Thymus (tissue), 14 donors: ENCODE data around the gene SRSF6. TPM values are rescaled to one million over a fixed set of nuclear protein-coding genes. Genes with fewer than 3 reads are reported as not detected.
A peak's percentile ranks its signal among the peaks of the same experiment; 100 is the strongest.
"Not testable (repeated sequence)": the region's sequence is repeated elsewhere in the genome, so short reads cannot be mapped to it uniquely, and the experiment has no call there.

ENCODE experiments used
- DNase-seq, 9 donors: peaks; one replicate each; pipeline ENCODE4 v3.0.0-alpha.2; 2013; ENCODE audit warnings: low spot score in 9 of 9, low read depth in 6 of 9, missing footprints in 1 of 9
- H3K27ac ChIP-seq, 2 donors: one replicate each; pipeline ENCODE4 v1.5.1; 2013; ENCODE audit warnings: control low read depth in 1 of 2, low read depth in 1 of 2, low read length in 1 of 2, mild to moderate bottlenecking in 1 of 2, moderate library complexity in 1 of 2
- H3K27me3 ChIP-seq, 2 donors: one replicate each; pipeline ENCODE4 v1.5.1; 2013; ENCODE audit warnings: low read length in 1 of 2; ENCODE audit not compliant: control insufficient read depth in 2 of 2, insufficient read depth in 1 of 2
- H3K36me3 ChIP-seq, 2 donors: one replicate each; pipeline ENCODE4 v1.5.1; 2013; ENCODE audit warnings: low read length in 1 of 2, mild to moderate bottlenecking in 1 of 2, moderate library complexity in 1 of 2; ENCODE audit not compliant: control insufficient read depth in 2 of 2, insufficient read depth in 2 of 2
- H3K4me1 ChIP-seq, 2 donors: one replicate each; pipeline ENCODE4 v1.5.1; 2013; ENCODE audit warnings: low read length in 2 of 2; ENCODE audit not compliant: control insufficient read depth in 2 of 2, insufficient read depth in 2 of 2
- H3K4me3 ChIP-seq, 2 donors: one replicate each; pipeline ENCODE4 v1.5.1; 2013; ENCODE audit warnings: low read length in 2 of 2, control low read depth in 1 of 2, mild to moderate bottlenecking in 1 of 2
- H3K9me3 ChIP-seq, 2 donors: one replicate each; pipeline ENCODE4 v1.5.1; 2013; ENCODE audit warnings: low read length in 1 of 2, mild to moderate bottlenecking in 1 of 2; ENCODE audit not compliant: control insufficient read depth in 2 of 2, insufficient read depth in 1 of 2
- WGBS: extraction: QIAGEN DNeasy Blood & Tissue Kit; methylation state at CpG from one replicate; pipeline ENCODE4 v1.1.7; 2013; 5-methylcytosine and 5-hydroxymethylcytosine counted together
- long read RNA-seq, 10 donors: transcript quantifications; one replicate each; lab custom pipeline, GENCODE V29; 2026
- polyA plus RNA-seq: library from polyadenylated mRNA; stranded (reverse); fragments of 200-250 nt; gene quantifications from one replicate; pipeline ENCODE4 v1.2.3, GENCODE V29; 2013
- total RNA-seq: library from RNA; stranded (reverse); fragments of 120-200 nt; gene quantifications from one replicate; pipeline ENCODE4 v1.2.4, GENCODE V29; 2013
- donor health status: healthy.

Gene SRSF6
- total RNA-seq (88.2 TPM), polyA plus RNA-seq (180 TPM)
- long read RNA-seq, donor 1, full-length matches to known transcripts, result 5 of 5 reads
- long read RNA-seq, donor 1, partial matches to known transcripts, result 0 of 5 reads
- long read RNA-seq, donor 1, other reads (novel, unspliced or antisense), result 0 of 5 reads
- long read RNA-seq, donor 2, full-length matches to known transcripts, result 37 of 77 reads
- long read RNA-seq, donor 2, partial matches to known transcripts, result 19 of 77 reads
- long read RNA-seq, donor 2, other reads (novel, unspliced or antisense), result 21 of 77 reads
- long read RNA-seq, donor 3, full-length matches to known transcripts, result 38 of 77 reads
- long read RNA-seq, donor 3, partial matches to known transcripts, result 31 of 77 reads
- long read RNA-seq, donor 3, other reads (novel, unspliced or antisense), result 8 of 77 reads
- long read RNA-seq, donor 4, full-length matches to known transcripts, result 8 of 8 reads
- long read RNA-seq, donor 4, partial matches to known transcripts, result 0 of 8 reads
- long read RNA-seq, donor 4, other reads (novel, unspliced or antisense), result 0 of 8 reads
- long read RNA-seq, donor 5, full-length matches to known transcripts, result 41 of 80 reads
- long read RNA-seq, donor 5, partial matches to known transcripts, result 9 of 80 reads
- long read RNA-seq, donor 5, other reads (novel, unspliced or antisense), result 30 of 80 reads
- long read RNA-seq, donor 6, full-length matches to known transcripts, result 14 of 14 reads
- long read RNA-seq, donor 6, partial matches to known transcripts, result 0 of 14 reads
- long read RNA-seq, donor 6, other reads (novel, unspliced or antisense), result 0 of 14 reads
- long read RNA-seq, donor 7, full-length matches to known transcripts, result 12 of 23 reads
- long read RNA-seq, donor 7, partial matches to known transcripts, result 11 of 23 reads
- long read RNA-seq, donor 7, other reads (novel, unspliced or antisense), result 0 of 23 reads
- long read RNA-seq, donor 8, full-length matches to known transcripts, result 11 of 16 reads
- long read RNA-seq, donor 8, partial matches to known transcripts, result 5 of 16 reads
- long read RNA-seq, donor 8, other reads (novel, unspliced or antisense), result 0 of 16 reads
- long read RNA-seq, donor 9, full-length matches to known transcripts, result 8 of 31 reads
- long read RNA-seq, donor 9, partial matches to known transcripts, result 16 of 31 reads
- long read RNA-seq, donor 9, other reads (novel, unspliced or antisense), result 7 of 31 reads
- long read RNA-seq, donor 10, full-length matches to known transcripts, result 11 of 11 reads
- long read RNA-seq, donor 10, partial matches to known transcripts, result 0 of 11 reads
- long read RNA-seq, donor 10, other reads (novel, unspliced or antisense), result 0 of 11 reads

- no peaks in the 10 kb centered on the region for H3K27me3 ChIP-seq
- peak within 1 kb of the TSS; percentile 92 to 97 for H3K4me3 ChIP-seq
- under 1% methylated on average over 101 of the region's 101 CpGs for WGBS
- H3K27ac ChIP-seq, result peak within 1 kb of the TSS; percentile 99
- peaks cover 11 to 13% of the 10 kb centered on the region in 2 donors for H3K4me1 ChIP-seq
- no peaks in the 10 kb centered on the region for H3K9me3 ChIP-seq
- peaks cover 20 to 36% of the 10 kb centered on the region in 2 donors for H3K36me3 ChIP-seq
- DNase-seq, result peak; percentile 54 to 97 (median 93)
These were observed at the start of gene SRSF6 for GRCh38 chr20:43457640-43458421. Gene SRSF6 (plus strand): TSS chr20:43457896. CDS start chr20:43458034, 138 bp downstream.

- no peak overlapping the region for H3K4me3 ChIP-seq
- no peaks in the 10 kb centered on the region for H3K27me3 ChIP-seq
- 31% methylated on average over 11 of the region's 11 CpGs for WGBS
- peak in 1 of 9 donors; percentile 4 for DNase-seq
- H3K36me3 ChIP-seq, result no peaks in the 10 kb centered on the region
- H3K27ac ChIP-seq, result no peak overlapping the region
- H3K9me3 ChIP-seq, result no peaks in the 10 kb centered on the region
- no peaks in the 10 kb centered on the region for H3K4me1 ChIP-seq
These were observed 48.7 kb upstream of the SRSF6 start for GRCh38 chr20:43408848-43409576.

- 93% methylated on average over 2 of the region's 2 CpGs for WGBS
- no peaks in the 10 kb centered on the region for H3K4me1 ChIP-seq
- H3K4me3 ChIP-seq, result no peak overlapping the region
- H3K27ac ChIP-seq, result no peak overlapping the region
- H3K36me3 ChIP-seq, result no peaks in the 10 kb centered on the region
- H3K27me3 ChIP-seq, result no peaks in the 10 kb centered on the region
- DNase-seq, result no peak
- H3K9me3 ChIP-seq, result no peaks in the 10 kb centered on the region
These were observed 48.2 kb upstream of the SRSF6 start for GRCh38 chr20:43409577-43409913.

GRCh38 chr20:43415661-43416430 is 41.9 kb upstream of the SRSF6 start:
- Histone ChIP-seq H3K4me3 (no peak overlapping the region), H3K36me3 (no peaks in the 10 kb centered on the region), H3K4me1 (no peaks in the 10 kb centered on the region), H3K27me3 (no peaks in the 10 kb centered on the region), H3K9me3 (peaks cover 2 to 7% of the 10 kb centered on the region in 2 donors), H3K27ac (no peak overlapping the region)
- 88% methylated on average over 12 of the region's 12 CpGs for WGBS
- DNase-seq, result no peak

GRCh38 chr20:43416591-43417228 is 41.0 kb upstream of the SRSF6 start:
- Histone ChIP-seq H3K27ac (no peak overlapping the region), H3K4me1 (no peaks in the 10 kb centered on the region), H3K27me3 (no peaks in the 10 kb centered on the region), H3K9me3 (peaks cover 2 to 7% of the 10 kb centered on the region in 2 donors), H3K4me3 (no peak overlapping the region), H3K36me3 (no peaks in the 10 kb centered on the region)
- no peak for DNase-seq
- 95% methylated on average over 6 of the region's 6 CpGs for WGBS

GRCh38 chr20:43420192-43420591 is 37.5 kb upstream of the SRSF6 start:
- H3K36me3 ChIP-seq, result no peaks in the 10 kb centered on the region
- no peak for DNase-seq
- H3K9me3 ChIP-seq, result peaks cover 2 to 7% of the 10 kb centered on the region in 2 donors

GRCh38 chr20:43420913-43421312 is 36.8 kb upstream of the SRSF6 start:
- H3K9me3 ChIP-seq, H3K27ac ChIP-seq, H3K4me1 ChIP-seq, H3K4me3 ChIP-seq, DNase-seq, H3K36me3 ChIP-seq, H3K27me3 ChIP-seq: not testable (repeated sequence)
- 90% methylated on average over 7 of the region's 7 CpGs for WGBS

More at GRCh38 chr20:43420192-43420591, 37.5 kb upstream of the SRSF6 start:
- no peaks in the 10 kb centered on the region for H3K27me3 ChIP-seq
- H3K4me3 ChIP-seq, result no peak overlapping the region
- H3K27ac ChIP-seq, result no peak overlapping the region
- no peaks in the 10 kb centered on the region for H3K4me1 ChIP-seq
